Hindlimb muscle (tissue), 1 donor: ENCODE measurements around the gene TBC1D7. TPM values are rescaled to one million over a fixed set of nuclear protein-coding genes. Genes with fewer than 3 reads are reported as not detected.

Experiments
- DNase-seq: peaks from one replicate; pipeline ENCODE4 v3.0.0-alpha.2; 2013
- polyA plus RNA-seq: library from polyadenylated mRNA; unstranded; fragments of 120-200 nt; gene quantifications from one replicate; pipeline ENCODE4 v1.2.1, GENCODE V29; 2013; ENCODE audit not compliant: insufficient read length

TBC1D7 gene
- polyA plus RNA-seq, 1 donor = 26.2 TPM

DNA sequence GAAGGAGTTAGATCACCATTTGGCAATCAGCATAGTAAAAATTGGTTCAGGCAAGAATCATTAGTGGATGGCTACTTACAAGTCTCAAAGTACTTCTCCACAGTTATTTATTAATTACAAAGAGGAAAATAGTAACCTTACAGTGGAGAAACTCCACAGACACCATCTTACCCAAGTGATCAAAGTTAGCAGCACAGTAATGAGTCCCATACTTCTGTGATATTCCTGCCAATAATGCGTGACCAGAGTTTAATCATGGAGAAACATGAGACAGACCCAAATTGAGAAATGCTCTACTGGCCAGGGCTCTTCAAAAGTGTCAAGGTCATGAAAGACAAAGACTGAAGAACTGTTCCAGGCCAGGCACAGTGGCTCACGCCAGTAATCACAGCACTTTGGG lies 9.5 kb downstream of the TBC1D7 start:
- DNase-seq = no peak

DNA sequence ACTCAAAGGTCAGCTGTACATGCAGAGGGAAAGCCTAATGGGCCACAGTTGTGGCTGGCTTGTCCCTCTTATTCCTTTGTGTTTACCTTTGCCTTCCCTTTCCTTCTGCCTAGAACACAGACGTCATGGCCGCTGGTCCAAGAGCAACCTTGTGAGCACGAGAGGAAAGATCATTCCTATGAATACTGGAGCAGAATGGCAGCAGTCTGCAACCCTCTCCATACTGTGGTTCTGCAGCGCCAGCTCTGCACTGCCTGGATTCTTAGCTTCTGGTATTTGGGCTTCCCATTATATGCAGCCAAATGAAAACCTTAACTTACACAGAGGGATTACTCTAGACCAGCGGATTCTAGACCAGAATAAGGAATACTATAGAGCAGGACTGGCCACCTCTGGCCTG lies 12.4 kb downstream of the TBC1D7 start:
- no peak for DNase-seq

DNA sequence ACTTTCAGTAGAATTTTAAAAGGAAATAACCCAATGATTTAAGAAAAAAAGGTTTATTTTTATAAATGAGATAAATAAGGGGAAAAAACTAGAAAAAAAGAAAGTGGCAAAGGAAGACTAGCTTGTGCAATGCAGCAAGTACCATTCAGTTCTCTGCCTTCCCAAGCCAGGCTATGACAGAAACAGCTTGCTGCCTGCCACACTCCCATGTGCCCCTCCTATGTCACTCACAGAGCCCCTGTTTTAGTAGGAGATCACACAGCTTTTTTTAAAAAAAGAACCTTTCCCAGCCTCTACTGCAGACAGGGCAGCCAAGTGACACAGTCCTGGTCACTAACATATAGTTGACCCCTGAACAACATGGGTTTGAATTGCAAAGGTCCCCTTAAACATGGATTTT lies 13.5 kb downstream of the TBC1D7 start:
- DNase-seq = no peak

DNA sequence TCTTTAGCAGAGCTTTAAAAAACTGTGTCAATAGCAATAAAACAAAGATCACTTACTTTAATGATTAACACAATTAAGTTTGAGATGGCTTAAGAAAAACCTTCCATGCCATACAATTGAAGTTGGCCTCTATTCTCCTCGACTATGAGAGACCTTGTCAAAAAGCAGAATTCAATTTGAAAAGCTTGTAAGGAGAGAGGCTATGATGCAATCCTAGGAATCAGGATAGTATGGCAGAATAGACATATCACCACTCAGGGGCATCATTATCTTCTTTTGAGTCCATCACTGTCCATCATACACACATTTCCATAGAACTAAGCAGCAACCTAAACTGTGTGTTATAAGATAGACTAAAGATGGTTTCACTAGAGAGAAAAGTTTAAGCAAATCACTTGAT lies 17.2 kb downstream of the TBC1D7 start:
- DNase-seq = no peak

DNA sequence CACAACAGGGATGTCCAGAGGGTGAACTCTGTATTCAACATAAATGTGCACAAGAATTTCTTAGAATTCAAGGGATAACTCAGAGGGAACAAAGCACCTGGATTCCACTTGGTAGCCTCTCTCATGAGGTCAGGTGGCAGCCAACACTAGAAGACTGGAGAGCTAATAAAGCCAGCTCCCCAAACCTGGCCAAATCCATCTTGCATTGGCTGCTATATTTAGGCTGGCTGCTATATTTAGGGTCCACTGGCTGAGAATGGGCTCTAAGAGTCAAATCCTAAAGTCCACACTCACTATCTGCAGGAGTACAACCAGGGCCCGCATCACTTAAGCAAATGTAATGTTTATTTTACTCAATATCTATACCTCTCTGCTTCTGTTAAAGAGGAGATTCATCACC lies 20.0 kb downstream of the TBC1D7 start:
- no peak for DNase-seq

DNA sequence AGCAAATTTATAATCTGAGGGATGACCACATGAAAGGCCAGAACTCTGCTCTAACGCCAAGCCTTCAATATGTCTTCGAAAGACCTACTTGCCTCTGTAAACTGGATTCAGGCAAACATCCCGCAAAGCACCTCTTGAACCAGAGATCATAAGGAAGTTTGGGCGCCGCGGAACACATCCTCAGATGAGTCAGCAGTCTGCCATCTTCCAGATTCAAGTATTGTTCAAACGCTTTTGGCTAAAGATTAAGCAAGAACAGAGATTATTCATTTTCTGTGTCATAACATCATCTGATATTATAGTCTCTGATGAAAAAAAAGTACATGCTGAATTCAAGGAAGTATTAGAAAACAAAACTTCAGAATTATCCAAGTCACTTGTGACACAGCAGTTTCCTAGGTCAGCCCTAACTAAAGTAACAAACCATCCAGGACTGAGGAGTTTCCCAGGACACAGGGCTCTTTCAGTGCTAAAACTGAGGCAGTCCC lies 20.8 kb downstream of the TBC1D7 start:
- no peak for DNase-seq

DNA sequence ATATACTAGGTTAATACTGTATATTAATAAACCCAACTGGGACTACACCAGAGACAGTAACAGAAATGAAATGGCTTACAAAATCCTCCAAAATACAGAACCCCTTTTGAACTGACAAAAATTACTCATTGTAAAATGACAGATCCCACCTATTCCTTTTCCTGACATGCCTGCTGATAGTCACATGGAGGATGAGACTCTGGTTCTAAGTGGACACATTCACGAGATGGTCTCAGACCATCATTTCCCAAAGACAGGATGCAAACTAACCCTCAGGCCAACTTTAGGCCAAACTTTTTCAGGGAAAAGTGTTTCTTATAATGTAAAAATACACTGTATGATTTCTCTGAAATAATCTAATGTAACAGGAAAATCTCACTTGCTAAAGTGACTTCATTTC lies 22.5 kb downstream of the TBC1D7 start:
- DNase-seq = no peak

DNA sequence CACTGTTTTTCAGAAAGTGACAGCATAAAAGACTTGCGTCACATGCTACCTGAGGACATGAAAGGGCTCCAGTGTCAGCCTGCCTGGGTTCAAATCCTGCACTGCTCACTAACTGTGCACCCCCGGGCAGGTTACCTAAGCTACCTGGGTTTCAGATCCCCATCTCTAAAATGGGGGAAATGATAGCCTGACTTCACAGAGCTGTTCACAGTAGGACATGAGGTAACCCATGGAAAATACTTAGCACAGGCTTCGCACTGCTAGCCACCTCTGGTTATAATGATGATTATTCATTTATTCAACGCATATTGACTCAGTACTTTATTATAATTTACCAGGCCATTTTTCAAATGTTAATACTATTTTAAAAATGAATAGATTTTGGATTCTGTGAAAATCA lies 23.0 kb downstream of the TBC1D7 start:
- DNase-seq = no peak

DNA sequence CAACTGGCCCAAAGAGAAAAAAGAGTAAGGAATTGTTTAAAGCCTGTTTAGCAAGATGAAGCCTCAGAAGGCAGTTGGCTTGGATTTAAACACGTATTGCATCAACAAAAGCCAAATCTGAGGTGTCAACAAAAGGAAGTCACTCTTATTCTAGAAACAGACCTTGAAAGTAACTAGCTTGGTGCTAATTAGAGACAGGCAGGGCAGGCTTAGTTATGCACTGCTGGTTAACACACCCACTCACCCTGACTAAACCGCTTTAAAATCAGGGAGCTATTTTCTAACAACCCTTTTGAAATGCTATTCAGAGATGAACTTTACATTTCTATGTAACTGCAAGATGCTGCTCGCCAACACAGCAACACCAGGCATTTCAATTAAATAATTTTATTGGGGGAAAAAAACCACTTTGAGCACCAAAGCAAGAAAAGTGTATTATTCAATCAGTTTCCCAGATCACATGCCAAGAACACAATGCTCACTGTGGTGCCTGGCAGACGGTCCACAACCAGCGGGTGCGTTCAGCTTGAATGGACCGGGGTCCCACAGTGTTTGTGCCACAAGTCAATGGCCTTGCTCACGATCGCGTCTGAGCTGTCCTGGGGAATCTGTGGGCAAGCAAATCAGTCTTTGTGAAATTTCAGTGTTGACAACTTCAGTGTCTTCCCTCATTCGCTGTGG lies 23.6 kb downstream of the TBC1D7 start:
- no peak for DNase-seq

DNA sequence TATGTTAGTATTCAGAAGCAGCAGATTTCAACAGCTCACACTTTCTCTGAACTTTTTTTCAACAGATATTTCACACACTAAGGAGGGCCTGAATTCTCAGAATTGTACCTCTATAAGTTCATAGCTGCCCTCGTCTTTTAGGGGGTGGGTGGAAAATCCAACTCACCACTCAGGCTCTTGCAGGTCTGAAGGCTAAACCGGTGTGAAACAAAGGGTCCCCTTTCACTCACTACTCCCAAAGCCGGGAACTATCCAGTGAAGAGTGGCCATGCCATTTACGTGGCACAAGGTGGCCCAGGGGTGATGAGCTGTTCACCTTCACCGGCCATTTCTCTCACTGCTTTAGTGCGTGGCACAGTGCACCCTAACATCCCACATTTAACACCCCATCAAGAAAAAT lies 24.2 kb downstream of the TBC1D7 start:
- no peak for DNase-seq

DNA sequence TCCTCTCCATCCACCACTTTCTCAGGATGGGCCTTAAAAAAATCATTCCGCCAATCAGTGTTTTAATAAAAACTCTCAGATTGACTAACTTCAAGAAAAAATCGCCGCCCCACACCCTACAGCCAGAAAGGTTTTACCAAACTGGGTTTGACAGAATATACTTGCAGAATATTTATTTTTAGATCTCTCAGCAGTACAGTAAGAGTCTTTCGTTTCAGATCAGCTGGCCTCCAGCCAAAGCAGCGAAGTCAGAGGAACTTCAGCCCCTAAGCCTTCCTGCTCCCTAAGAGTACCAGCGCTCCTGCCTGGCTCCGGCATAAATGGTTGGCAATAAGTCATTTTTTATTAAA lies 24.7 kb downstream of the TBC1D7 start:
- DNase-seq = peak; percentile 66

DNA sequence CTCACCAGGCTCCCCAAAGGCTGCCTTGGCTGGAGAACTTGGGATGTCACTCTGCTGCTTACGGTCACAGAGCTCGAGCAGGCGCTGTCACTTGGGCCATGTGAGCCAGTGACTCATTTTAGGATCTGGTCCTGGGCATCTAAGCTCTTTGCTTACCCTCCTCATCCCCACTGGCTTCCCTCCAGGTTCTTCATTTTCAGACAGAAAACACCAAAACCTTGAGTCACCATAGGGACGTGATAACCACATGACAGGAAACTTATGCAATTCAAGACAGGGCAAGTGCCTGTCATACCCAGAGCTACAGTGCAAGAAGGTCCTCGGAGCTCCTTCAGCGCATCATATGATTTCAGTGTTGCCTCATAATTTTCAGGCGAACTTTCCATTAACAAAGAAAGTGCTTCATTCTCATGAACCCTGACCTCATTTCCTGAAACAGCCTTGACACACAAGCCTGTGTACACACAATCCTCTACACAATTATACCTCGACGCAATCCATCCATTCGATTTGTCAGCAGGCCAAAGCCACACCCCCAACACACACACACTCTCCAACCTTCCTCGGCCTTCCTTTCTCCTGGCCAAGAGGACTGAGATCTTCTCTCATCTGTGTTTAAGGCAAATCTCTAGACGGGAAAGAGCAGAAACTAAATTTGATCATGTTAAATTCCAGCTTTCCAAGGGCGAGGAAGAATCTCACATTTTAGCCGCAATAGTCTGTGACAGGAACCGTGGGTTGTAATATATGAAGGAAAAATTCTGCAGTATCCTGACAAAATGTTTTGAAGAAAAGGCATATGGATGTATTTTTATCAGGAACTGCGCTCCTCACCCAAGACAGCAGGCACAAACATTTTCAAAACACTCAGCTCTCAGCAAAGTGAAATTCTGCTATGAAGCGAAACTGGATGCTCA lies 25.3 kb downstream of the TBC1D7 start:
- peak; percentile 32 for DNase-seq

DNA sequence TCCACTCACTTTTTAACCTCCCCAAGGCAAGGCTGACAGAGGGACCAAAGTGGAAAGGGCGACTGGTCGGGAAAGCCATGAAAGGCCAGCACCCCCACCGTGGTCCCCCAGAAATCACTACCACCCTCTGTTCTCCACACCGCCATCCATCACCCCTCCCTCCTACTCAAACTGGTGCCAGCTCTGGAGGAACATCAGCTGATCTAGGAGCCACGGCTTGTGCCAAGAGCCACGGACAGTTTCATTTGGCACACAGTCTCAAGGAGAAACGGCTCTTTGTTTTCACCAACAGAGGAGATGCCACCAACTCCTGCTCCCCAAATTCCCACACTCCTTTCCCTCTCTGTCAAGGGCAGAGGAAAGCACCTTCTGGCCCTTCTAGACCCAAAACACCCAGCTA lies 26.0 kb downstream of the TBC1D7 start:
- DNase-seq = no peak

DNA sequence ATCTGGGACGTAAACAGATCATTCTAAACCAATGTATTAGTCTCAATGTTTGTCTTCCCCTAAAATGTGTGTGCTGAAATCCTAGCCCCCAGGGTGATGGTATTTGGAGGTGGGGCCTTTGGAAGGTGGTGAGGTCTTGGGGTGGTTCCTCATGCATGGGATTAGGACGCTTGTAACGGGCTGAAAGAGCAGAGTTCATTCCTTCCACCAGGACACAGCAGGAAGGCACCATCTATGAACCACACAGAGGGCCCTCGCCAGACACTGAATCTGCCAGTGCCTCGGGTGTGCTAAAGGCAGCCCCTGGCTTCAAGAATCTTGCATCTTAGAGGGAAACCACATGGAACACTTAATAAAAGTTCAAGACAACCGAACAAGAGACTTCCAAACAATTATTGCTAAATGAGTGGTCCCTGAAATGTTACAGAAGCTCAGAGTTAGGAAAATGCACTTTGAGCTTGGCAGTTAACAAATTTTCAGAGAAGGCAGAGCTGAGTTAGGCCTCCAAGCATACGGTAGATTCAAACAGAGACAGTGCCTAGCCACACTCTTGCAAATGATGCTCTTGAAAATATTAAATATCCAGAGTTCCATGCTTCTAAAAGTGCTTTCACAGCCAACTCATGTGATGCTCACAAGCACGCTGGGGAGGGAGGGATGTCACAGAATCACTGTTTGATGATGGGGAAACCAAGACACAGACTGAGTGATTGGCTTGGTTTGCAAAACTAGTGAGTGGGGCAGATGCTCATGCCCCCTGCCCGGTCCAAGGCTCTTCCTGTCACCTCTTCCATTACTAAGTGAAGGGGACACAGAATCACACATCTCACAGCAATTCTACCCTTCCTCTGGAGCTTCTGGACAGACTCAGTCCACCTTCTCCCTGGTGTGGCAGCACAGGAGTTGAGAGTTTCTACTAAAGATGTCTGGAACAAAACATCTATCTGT lies 27.4 kb downstream of the TBC1D7 start:
- no peak for DNase-seq

DNA sequence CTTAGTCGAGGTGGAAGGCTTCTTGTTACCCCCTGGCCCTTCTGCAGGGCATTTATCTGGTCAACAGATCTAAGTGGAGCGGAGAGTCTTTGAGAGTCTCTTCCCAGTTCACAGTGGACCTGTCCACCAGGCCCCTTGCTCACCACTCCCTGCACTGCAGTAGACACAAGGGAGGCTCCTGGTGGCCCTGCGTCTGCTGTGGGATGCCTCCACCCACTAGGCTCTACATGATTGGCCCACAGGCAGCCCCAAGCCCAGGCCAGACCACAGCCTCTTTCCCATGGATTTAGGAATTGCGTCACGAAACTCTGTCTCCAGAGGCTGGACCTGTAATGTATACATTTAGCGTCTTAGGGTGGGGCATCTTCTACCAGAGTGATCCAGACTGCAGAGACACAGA lies 28.4 kb downstream of the TBC1D7 start:
- no peak for DNase-seq

DNA sequence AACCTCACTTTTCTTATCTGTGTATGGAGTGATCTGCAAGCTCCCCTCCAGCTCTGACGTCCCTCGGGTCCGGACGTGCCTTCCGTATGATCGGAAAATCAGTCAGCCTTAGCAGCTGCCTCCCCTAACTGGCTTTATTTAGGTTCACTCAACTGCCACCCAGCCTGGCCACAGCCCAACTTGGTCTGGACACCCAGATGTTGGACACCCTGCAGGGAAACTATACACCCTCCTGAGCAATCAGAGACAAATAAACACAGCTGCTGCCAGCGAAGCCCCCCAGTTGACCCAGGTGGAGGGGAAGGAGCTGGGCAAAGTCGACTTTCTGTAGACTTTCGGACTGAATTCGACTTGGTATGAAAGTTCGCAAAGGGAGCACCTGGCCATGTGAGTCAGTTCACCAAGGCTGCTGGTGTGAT lies 28.9 kb downstream of the TBC1D7 start:
- DNase-seq = no peak

DNA sequence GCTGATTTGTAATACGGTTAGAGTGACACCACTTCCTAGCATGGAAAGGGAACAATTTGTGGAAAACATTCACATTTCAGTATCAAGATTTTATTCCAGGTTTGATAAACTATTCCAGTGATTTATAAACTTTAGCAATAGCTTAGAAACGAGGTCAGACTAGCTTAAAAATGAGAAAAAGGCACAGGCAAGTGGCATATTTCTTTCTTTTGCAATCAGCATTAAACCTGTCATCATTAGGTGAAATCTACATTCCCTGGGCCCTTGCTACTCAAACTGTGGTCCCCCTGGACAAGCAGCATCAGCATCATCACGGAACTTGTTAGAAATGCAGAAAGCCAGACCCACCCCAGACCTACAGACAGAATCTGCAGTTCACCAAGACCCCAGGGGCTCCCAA lies 29.9 kb downstream of the TBC1D7 start:
- no peak for DNase-seq

DNA sequence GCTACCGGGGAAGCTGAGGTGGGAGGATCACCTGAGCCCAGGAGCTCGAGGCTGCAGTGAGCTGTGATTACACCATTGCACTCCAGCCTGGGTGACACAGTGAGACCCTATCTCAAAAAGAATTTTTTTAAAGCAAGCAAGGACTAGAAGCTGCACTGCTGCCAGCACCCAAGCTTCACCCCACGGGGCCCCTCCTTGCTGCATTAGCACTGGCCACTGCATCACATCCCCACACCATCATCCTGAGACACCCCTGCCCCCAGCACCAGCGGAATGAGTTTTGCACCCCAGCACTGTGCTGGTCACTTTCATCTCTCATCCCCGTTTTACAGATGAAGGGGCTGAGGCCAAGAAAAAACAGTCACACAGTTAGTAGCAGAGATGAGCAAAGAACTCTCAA lies 30.9 kb downstream of the TBC1D7 start:
- no peak for DNase-seq

DNA sequence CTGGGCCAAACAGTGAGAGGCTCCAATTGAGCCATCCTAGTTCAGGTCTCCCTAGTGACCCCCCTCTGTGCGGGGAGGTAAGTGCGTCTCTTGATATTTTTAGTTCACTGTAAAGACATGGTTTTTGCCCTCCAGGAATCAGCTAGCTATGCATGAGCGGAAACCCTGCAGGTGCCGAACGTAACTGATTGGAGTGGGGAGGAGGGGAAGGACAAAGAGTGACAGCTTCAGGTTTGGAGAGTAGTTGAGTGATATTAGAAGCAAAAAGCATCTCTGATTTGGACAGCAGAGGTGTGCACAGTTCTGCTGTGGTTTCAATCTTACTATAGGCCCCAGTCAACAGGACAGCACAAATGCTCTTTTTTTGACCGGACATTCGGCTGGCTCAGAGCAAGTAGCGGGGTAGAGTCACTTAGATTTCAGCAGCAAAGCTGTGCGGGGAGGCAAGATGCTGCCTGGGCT lies 31.8 kb downstream of the TBC1D7 start:
- DNase-seq = no peak

DNA sequence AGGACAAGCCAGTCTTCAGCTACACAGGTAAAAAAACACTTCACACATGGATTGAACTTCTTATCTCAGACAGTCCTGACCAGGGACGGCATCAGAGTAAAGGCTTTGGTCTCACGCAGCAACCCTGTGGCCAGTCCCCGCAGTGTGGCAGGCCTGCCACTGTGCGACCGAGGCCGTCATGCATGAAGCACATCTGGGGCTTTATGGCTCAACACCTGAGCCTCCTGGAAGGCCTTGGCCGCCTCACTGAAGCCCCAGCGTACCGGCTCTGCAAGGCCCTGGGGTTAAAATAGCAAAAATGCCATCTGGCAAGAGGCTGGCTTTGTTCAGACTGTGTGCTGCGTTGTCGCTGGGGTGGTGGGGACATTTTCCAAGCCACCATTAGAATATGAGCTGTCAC lies 32.8 kb downstream of the TBC1D7 start:
- no peak for DNase-seq

DNA sequence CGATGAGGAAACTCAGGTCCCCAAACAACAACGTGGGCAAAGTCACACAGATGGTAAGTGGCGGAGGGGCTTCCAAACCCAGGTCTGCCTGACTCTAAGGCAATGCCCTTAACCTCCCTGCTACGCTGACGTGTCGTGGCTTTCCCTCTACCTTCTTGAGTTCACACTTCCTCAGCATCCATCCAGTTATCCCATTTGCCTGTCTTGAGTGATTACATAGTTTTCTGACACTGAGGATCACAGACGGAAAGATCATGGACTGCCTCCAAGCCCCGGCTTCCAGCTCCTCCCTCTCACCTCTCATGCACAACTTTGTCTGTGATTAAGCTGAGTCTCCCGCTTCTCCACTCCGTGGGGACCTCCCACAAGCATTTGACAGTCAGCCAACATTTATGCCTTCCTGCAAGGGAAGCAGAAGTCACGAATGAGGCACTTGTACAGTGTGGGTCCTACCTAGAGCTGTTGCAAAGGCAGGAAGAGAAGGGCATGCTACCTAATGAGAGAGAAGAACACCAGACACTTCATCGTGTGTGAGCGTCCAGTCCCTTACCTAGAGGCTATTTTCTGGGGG lies 33.8 kb downstream of the TBC1D7 start:
- no peak for DNase-seq

DNA sequence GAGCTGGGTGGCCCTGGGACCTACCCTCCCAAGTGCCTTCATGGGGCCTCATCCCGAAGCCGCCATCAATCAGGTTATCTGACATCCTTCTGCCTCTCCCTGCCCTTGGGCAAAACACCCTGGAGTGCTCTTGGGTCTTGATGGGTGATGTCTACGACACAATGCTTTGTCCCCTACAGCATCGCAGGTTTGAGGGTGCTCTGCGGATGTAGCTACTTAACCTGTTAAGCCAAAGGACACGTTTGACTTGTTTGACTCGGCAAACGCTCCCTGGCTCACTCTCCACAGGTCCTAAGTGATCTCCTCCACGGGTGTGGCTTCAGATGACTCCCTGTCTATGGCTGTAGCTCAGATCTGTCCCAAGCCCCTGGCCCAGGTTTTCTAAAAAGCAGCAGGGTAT lies 35.6 kb downstream of the TBC1D7 start:
- DNase-seq = no peak
